ENCODE measurements around the gene APBA2. TPM values are rescaled to one million over a fixed set of nuclear protein-coding genes. Genes with fewer than 3 reads are reported as not detected.

The APBA2 gene
- total RNA-seq, 4 donors from 2014 or later, result 1.3 to 7.0 (median 2.4) TPM

GRCh38 chr15:28953573-28954195, 67.9 kb downstream of the APBA2 start:
- Histone ChIP-seq H3K27ac (no peak overlapping the region), H3K9me3 (no peaks in the 10 kb centered on the region), H3K4me1 (no peaks in the 10 kb centered on the region), H3K4me3 (no peak overlapping the region), H3K27me3 (peaks cover 3% of the 10 kb centered on the region), H3K36me3 (no peaks in the 10 kb centered on the region)
- TF ChIP-seq POLR2A (IDR thresholded peaks at IDR 0.05), result no peak
- DNase-seq (ENCODE audit: low spot score in 2 of 2), result no peak
- WGBS, result 91% methylated on average over 15 of the region's 15 CpGs

GRCh38 chr15:28954466-28955159, 68.8 kb downstream of the APBA2 start:
- TF ChIP-seq POLR2AphosphoS5 (IDR thresholded peaks at IDR 0.05), result no peak
- no peak for TF ChIP-seq EP300 (IDR thresholded peaks at IDR 0.05)
- TF ChIP-seq CTCF (IDR thresholded peaks at IDR 0.05), result no peak
- TF ChIP-seq POLR2A (IDR thresholded peaks at IDR 0.05), result no peak
- 82% methylated on average over 9 of the region's 12 CpGs for WGBS
- Histone ChIP-seq H3K4me3 (no peak overlapping the region), H3K27me3 (peaks cover 3% of the 10 kb centered on the region), H3K27ac (no peak overlapping the region), H3K36me3 (no peaks in the 10 kb centered on the region), H3K4me1 (no peaks in the 10 kb centered on the region), H3K9me3 (no peaks in the 10 kb centered on the region)
- DNase-seq (ENCODE audit: low spot score in 2 of 2), result no peak

DNA sequence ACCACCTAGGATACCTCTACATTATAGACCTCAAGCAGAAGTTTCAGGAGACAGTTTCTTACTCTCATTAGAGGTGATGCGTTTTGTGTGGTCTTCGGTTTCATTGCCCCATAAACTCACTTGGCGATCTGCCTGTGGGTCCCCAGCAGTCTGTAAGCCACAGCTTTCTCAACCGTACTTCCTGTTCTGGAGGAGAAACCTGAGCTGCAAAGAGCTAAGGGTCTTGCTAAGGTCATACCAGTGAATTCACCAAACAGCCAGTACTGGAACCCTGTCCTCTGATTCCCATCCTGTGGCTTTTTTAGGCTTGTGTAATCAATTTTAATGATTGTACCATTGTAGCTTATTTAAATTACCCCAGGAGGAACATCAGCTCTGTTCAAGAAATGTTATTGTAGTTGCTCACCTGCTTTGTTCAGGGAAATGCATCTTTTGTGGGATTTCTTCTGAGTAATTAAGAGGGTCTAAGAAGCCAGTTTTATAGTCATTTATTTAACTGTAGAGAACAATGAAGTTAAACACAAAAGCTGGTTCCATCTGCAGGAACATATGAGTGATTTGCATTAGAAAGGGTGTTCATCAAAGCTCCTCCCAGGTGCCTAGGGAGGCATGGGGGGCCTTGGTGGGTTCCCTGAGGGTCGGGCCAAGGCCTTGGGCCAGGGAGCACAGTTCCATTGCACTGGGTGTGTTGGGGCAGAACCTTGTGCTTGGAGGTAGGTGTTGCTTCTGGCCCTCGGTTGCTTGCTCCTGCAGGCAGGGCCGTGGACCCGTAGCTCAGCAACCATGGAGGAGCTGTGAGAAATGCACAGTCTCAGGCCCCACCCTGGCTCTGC, 69.6 kb downstream of the APBA2 start:
- Histone ChIP-seq H3K4me3 (no peak overlapping the region), H3K36me3 (no peaks in the 10 kb centered on the region), H3K4me1 (no peaks in the 10 kb centered on the region), H3K27me3 (peaks cover 3% of the 10 kb centered on the region), H3K27ac (no peak overlapping the region), H3K9me3 (no peaks in the 10 kb centered on the region)
- no peak for DNase-seq (ENCODE audit: low spot score in 2 of 2)
- 65% methylated on average over 8 of the region's 8 CpGs for WGBS
- TF ChIP-seq POLR2A (IDR thresholded peaks at IDR 0.05) (no peak), EP300 (IDR thresholded peaks at IDR 0.05) (no peak), POLR2AphosphoS5 (IDR thresholded peaks at IDR 0.05) (no peak), CTCF (IDR thresholded peaks at IDR 0.05) (no peak)

- WGBS, result 69% methylated on average over 5 of the region's 5 CpGs
- TF ChIP-seq POLR2A (IDR thresholded peaks at IDR 0.05) (no peak), POLR2AphosphoS5 (IDR thresholded peaks at IDR 0.05) (no peak), EP300 (IDR thresholded peaks at IDR 0.05) (no peak), CTCF (IDR thresholded peaks at IDR 0.05) (no peak)
- no peaks in the 10 kb centered on the region for H3K9me3 ChIP-seq
- H3K4me3 ChIP-seq, result no peak overlapping the region
- H3K27me3 ChIP-seq, result peaks cover 3% of the 10 kb centered on the region
- H3K27ac ChIP-seq, result no peak overlapping the region
- DNase-seq (ENCODE audit: low spot score in 2 of 2), result no peak
- no peaks in the 10 kb centered on the region for H3K4me1 ChIP-seq
- no peaks in the 10 kb centered on the region for H3K36me3 ChIP-seq
These were observed 70.2 kb downstream of the APBA2 start for GRCh38 chr15:28955993-28956421.

GRCh38 chr15:28956491-28956890, 70.7 kb downstream of the APBA2 start:
- WGBS, result 92% methylated on average over 8 of the region's 8 CpGs
- no peak for DNase-seq (ENCODE audit: low spot score in 2 of 2)

More at GRCh38 chr15:28956491-28956890, 70.7 kb downstream of the APBA2 start:
- H3K27ac ChIP-seq, result no peak overlapping the region
- H3K4me3 ChIP-seq, result no peak overlapping the region
- H3K9me3 ChIP-seq, result no peaks in the 10 kb centered on the region
- H3K4me1 ChIP-seq, result no peaks in the 10 kb centered on the region
- H3K36me3 ChIP-seq, result no peaks in the 10 kb centered on the region
- TF ChIP-seq POLR2AphosphoS5 (IDR thresholded peaks at IDR 0.05) (no peak), CTCF (IDR thresholded peaks at IDR 0.05) (no peak)
- peaks cover 3% of the 10 kb centered on the region for H3K27me3 ChIP-seq
